Activated CD4-positive, alpha-beta T cell treated with anti-CD3 and anti-CD28 coated beads, Interleukin-2, amount 50 U/mL, for 4 hours (primary cell): ENCODE results near the gene ARHGAP31.

Source experiments
- DNase-seq, 2 experiments: peaks; one replicate each; pipeline ENCODE4 v3.0.0-alpha.2; 2020

Gene ARHGAP31

DNA sequence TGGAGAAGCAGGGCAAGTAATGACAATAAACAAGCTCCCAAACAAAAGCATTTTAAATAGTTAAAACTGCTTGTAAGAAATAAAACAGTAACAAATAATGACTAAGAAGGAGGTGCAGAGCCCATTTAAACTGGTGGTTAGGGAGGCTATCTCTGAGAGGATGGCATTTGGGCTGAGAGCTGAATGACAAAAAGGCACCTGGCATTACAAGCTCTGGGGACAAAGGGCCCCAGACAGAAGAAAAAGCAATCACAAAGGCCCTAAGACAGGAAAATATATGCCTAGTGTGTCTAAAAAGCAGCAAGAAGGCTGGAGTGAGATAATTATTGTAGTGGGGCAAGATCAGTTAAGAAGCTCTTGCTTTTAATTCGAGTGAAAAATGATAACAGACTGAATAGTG is 159.6 kb downstream of the ARHGAP31 start:
- DNase-seq: no peak

DNA sequence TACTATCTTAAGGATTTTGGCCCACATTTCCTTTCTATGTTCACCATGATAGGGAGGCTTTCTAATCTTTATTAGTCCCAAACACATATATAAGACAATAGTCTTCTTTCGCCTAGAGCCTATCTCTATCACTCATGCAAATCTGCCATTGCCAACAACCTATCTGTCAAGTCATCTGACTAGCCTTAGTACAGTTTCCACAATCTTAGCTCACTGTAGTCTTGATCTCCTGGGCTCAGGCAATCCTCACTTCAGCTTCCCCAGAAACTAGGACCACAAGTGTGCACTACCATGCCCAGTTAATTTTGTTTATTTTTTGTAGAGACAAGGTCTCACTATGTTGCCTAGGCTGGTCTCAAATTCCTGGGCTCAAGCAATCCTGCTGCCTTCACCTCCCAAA is 162.3 kb downstream of the ARHGAP31 start:
- no peak for DNase-seq

DNA sequence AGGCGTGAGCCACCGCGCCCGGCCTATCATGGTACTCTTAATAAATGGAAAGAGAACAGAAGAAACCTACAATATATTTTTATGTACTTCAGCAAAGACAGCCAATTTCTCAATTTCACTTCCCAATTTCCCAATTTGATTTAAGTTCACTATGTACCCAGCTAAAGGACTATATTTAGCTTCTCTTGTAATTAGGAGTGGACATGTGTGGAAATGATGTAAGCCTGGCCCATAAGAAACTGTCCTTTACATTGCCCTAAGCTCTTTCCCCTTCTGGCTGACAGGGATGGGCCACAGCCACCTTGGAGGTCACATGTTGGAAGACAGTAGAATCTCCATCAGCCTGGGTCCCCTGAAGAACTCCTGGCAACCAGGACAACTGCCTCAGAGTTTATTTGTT is 163.1 kb downstream of the ARHGAP31 start:
- no peak for DNase-seq

- peak; percentile 97 for DNase-seq
Observed at GRCh38 chr3:119463171-119464169, 169.3 kb downstream of the ARHGAP31 start, which contains the start of gene TMEM39A. TMEM39A (minus strand) TSS chr3:119463615; CDS start chr3:119462074, 1,541 bp downstream.

DNA sequence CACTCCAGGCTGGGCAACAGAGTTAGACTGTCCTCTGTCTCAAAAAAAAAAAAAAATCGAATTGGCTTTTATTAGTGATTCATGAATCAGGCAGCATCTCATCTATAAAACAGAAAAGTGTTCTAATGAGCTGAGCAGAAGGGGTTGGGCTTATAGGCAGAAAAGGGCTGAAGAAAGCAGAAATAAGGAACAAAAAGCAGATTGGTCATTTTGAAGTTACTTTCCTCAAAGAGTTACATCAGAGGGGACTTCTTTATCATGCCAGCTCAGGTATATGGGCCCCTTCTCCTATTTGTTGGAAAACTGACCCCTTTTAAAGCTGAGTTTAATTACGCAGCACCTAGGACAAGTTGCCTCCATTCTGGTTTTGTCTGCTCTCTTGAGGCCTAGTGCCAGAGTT is 173.9 kb downstream of the ARHGAP31 start:
- no peak for DNase-seq

GRCh38 chr3:119469418-119470189 is 175.4 kb downstream of the ARHGAP31 start:
- no peak for DNase-seq
